HepG2 (cell line): ENCODE results near the gene RSPH9. TPM values are rescaled to one million over a fixed set of nuclear protein-coding genes. Genes with fewer than 3 reads are reported as not detected.

Experiments used
- AGO1 ChIP-seq: fragments of 200-400 bp; formaldehyde crosslinking; IDR thresholded peaks from 2 replicates; pipeline ENCODE4 v1.6.1; 2017; ENCODE audit warnings: mild to moderate bottlenecking, low read depth, low read length, moderate library complexity; ENCODE audit not compliant: poor library complexity, severe bottlenecking
- AGO2 ChIP-seq: fragments of 200-400 bp; formaldehyde crosslinking; optimal IDR thresholded peaks from 2 replicates; pipeline ENCODE3; 2017; ENCODE audit warnings: mild to moderate bottlenecking, low read depth, low read length, moderate library complexity
- DMTF1 ChIP-seq: sonication (generic); formaldehyde crosslinking; IDR thresholded peaks from 2 replicates; pipeline ENCODE4 v1.4.0; 2020; ENCODE audit warnings: mild to moderate bottlenecking, missing genetic modification reagents
- E2F2 ChIP-seq: sonication (generic); formaldehyde crosslinking; IDR thresholded peaks from 2 replicates; pipeline ENCODE4 v1.4.0; 2020; ENCODE audit warnings: missing genetic modification reagents, borderline replicate concordance
- EP300 ChIP-seq, 3 experiments: sonication (generic) in 1 of 3; formaldehyde crosslinking in 1 of 3; IDR thresholded peaks; 2 replicates each; pipeline versions ENCODE4 v1.5.1 to v1.6.1; 2011 to 2020; ENCODE audit warnings: low read depth in 2 of 3, low read length in 2 of 3, borderline replicate concordance in 1 of 3, improper control_type of control experiment in 1 of 3, mild to moderate bottlenecking in 1 of 3, missing genetic modification reagents in 1 of 3, moderate library complexity in 1 of 3
- ETV5 ChIP-seq: IDR thresholded peaks from 2 replicates; pipeline ENCODE4 v1.6.1; 2018; ENCODE audit warnings: missing biosample characterization, missing genetic modification reagents, inconsistent platforms, borderline replicate concordance
- HOXA7 ChIP-seq: sonication (generic); formaldehyde crosslinking; IDR thresholded peaks from 2 replicates; pipeline ENCODE4 v1.8.1; 2022; ENCODE audit warnings: mild to moderate bottlenecking, missing genetic modification reagents, moderate library complexity
- KLF9 ChIP-seq: IDR thresholded peaks from 2 replicates; pipeline ENCODE4 v1.6.1; 2016; ENCODE audit warnings: low read depth
- NFIC ChIP-seq: IDR thresholded peaks from 2 replicates; pipeline ENCODE4 v1.6.1; 2012; ENCODE audit warnings: mild to moderate bottlenecking, low read length, inconsistent platforms
- PAXIP1 ChIP-seq: sonication (generic); formaldehyde crosslinking; conservative IDR thresholded peaks from 2 replicates; pipeline ENCODE4 v1.4.0; 2020; ENCODE audit warnings: mild to moderate bottlenecking, missing genetic modification reagents, moderate library complexity
- POLR2A ChIP-seq, 2 experiments: IDR thresholded peaks; 2 replicates each; pipeline ENCODE4 v1.6.1; 2011; ENCODE audit warnings: low read depth in 2 of 2, low read length in 2 of 2, mild to moderate bottlenecking in 1 of 2, moderate library complexity in 1 of 2; ENCODE audit not compliant: insufficient read depth in 1 of 2
- SOX5 ChIP-seq: IDR thresholded peaks from 2 replicates; pipeline ENCODE4 v1.6.1; 2016; ENCODE audit warnings: borderline replicate concordance
- ZBTB21 ChIP-seq: sonication (generic); formaldehyde crosslinking; IDR thresholded peaks from 2 replicates; pipeline ENCODE4 v1.4.0; 2020; ENCODE audit warnings: missing genetic modification reagents
- ZBTB3 ChIP-seq: sonication (generic); formaldehyde crosslinking; IDR thresholded peaks from 2 replicates; pipeline ENCODE4 v1.4.0; 2020; ENCODE audit warnings: low read depth, mild to moderate bottlenecking, moderate library complexity, missing genetic modification reagents, borderline replicate concordance
- ZBTB7A ChIP-seq: sonication (generic); formaldehyde crosslinking; IDR thresholded peaks from 2 replicates; pipeline ENCODE4 v1.8.0; 2022; ENCODE audit warnings: mild to moderate bottlenecking, missing genetic modification reagents
- ZNF253 ChIP-seq: sonication (generic); formaldehyde crosslinking; IDR thresholded peaks from 2 replicates; pipeline ENCODE4 v1.8.0; 2022; ENCODE audit warnings: mild to moderate bottlenecking, missing genetic modification reagents, borderline replicate concordance
- ZNF431 ChIP-seq: sonication (generic); formaldehyde crosslinking; IDR thresholded peaks from 2 replicates; pipeline ENCODE4 v1.9.0; 2022; ENCODE audit warnings: missing genetic modification reagents, low read depth, mild to moderate bottlenecking, borderline replicate concordance
- ZNF616 ChIP-seq: sonication (generic); formaldehyde crosslinking; IDR thresholded peaks from 2 replicates; pipeline ENCODE4 v1.5.0; 2020; ENCODE audit warnings: low read depth, mild to moderate bottlenecking, missing genetic modification reagents
- ZNF790 ChIP-seq: sonication (generic); formaldehyde crosslinking; IDR thresholded peaks from 2 replicates; pipeline ENCODE4 v1.8.0; 2022; ENCODE audit warnings: missing genetic modification reagents, mild to moderate bottlenecking, borderline replicate concordance
- ZSCAN20 ChIP-seq: sonication (generic); formaldehyde crosslinking; IDR thresholded peaks from 2 replicates; pipeline ENCODE4 v1.4.0; 2020; ENCODE audit warnings: missing genetic modification reagents, mild to moderate bottlenecking, borderline replicate concordance
- polyA plus RNA-seq, 8 experiments: library from polyadenylated mRNA; depleted of rRNA in 3 of 8; stranded (reverse) in 7 of 8; unstranded in 1 of 8; fragments of >200 nt; fragmentation: Illumina TruSeq in 4 of 8; extraction: Trizol in 4 of 8; gene quantifications; 2 replicates each; pipeline versions ENCODE4 v1.2.1 to v1.2.3, GENCODE V29; 2011 to 2016; ENCODE audit warnings: low read depth in 4 of 8, missing spikeins in 1 of 8, mixed read lengths in 1 of 8; ENCODE audit not compliant: insufficient read depth in 1 of 8
- total RNA-seq, 5 experiments: library from RNA; depleted of rRNA; stranded (reverse); fragments of >200 nt; fragmentation: Illumina TruSeq; extraction: Trizol; gene quantifications; 2 replicates each; pipeline ENCODE4 v1.2.3, GENCODE V29; 2016; ENCODE audit warnings: low read depth in 1 of 5

Gene RSPH9
- total and polyA plus RNA-seq, 2 of the 13 experiments (the other 11 are each of a cell fraction or from before 2014, with no cell fraction given), result 0.04 TPM; not detected in 1

GRCh38 chr6:43699564-43700186, 54.8 kb downstream of the RSPH9 start (continued):
- TF ChIP-seq DMTF1 (CRISPR knock-in tag) (no peak), HOXA7 (CRISPR knock-in tag) (no peak), AGO2 (no peak), ZNF616 (CRISPR knock-in tag) (no peak), SOX5 (CRISPR knock-in tag) (peak; percentile 76; the same call in 1 of the 2 replicates), ZBTB21 (no peak), AGO1 (no peak), EP300 (IDR thresholded peaks at IDR 0.05; ENCODE audit: low read depth in 2 of 2, low read length in 2 of 2) (peak in 1 of 2 experiments; percentile 13; a peak in 1 of 4 replicates), EP300 (CRISPR knock-in tag; IDR thresholded peaks at IDR 0.05; ENCODE audit: borderline replicate concordance) (no peak), ZNF253 (CRISPR knock-in tag) (no peak), ZNF431 (CRISPR knock-in tag) (no peak; the same call in 1 of the 2 replicates), PAXIP1 (CRISPR knock-in tag) (peak; percentile 76), NFIC (no peak; the same call in 1 of the 2 replicates), KLF9 (CRISPR knock-in tag) (no peak), ZSCAN20 (CRISPR knock-in tag) (no peak), ETV5 (peak; percentile 72; the same call in 1 of the 2 replicates), ZNF790 (no peak), ZBTB3 (0 out of 2 replicates have a peak, but pooled peaks have one; percentile 25), E2F2 (CRISPR knock-in tag) (no peak), ZBTB7A (CRISPR knock-in tag) (no peak), POLR2A (IDR thresholded peaks at IDR 0.05; ENCODE audit: insufficient read depth in 1 of 2, low read depth in 2 of 2, low read length in 2 of 2) (no peak)
